Urinary bladder (tissue), 4 donors: ENCODE data around the gene FHOD3. TPM values are rescaled to one million over a fixed set of nuclear protein-coding genes. Genes with fewer than 3 reads are reported as not detected.

Experiments
- DNase-seq: peaks from one replicate; pipeline ENCODE4 v3.0.0-alpha.2; 2015; ENCODE audit errors: extremely low spot score
- H3K27ac ChIP-seq: one replicate; pipeline ENCODE4 v1.5.1; 2013; ENCODE audit warnings: low read depth, mild to moderate bottlenecking, moderate library complexity
- H3K36me3 ChIP-seq: one replicate; pipeline ENCODE4 v1.6.1; 2013; ENCODE audit warnings: mild to moderate bottlenecking, moderate library complexity; ENCODE audit not compliant: insufficient read depth
- H3K4me1 ChIP-seq: one replicate; pipeline ENCODE4 v1.6.1; 2013; ENCODE audit warnings: mild to moderate bottlenecking, moderate library complexity; ENCODE audit not compliant: insufficient read depth
- H3K4me3 ChIP-seq: one replicate; pipeline ENCODE4 v1.5.1; 2013; ENCODE audit warnings: low read depth, low read length
- WGBS: extraction: QIAGEN DNeasy Blood & Tissue Kit; methylation state at CpG from one replicate; pipeline ENCODE4 v1.1.7; 2013; 5-methylcytosine and 5-hydroxymethylcytosine counted together
- polyA plus RNA-seq: library from polyadenylated mRNA; stranded (reverse); fragments of 200-250 nt; gene quantifications from one replicate; pipeline ENCODE4 v1.2.3, GENCODE V29; 2013
- total RNA-seq: library from RNA; depleted of rRNA; stranded (reverse); fragments of >200 nt; gene quantifications from one replicate; pipeline ENCODE4 v1.2.3, GENCODE V29; 2014
- donor health status: healthy with polysubstance abuse.
- donor health status: healthy.

FHOD3 gene
- total and polyA plus RNA-seq, 2 donors = 27.2 to 35.4 TPM

GRCh38 chr18:36334798-36335197, 37.3 kb downstream of the FHOD3 start:
- no peak for DNase-seq
- 89% methylated on average over 3 of the region's 3 CpGs for WGBS
- H3K4me3 ChIP-seq = no peak overlapping the region
- H3K27ac ChIP-seq = no peak overlapping the region
- H3K36me3 ChIP-seq = no peaks in the 10 kb centered on the region
- H3K4me1 ChIP-seq = no peaks in the 10 kb centered on the region

GRCh38 chr18:36335476-36336279, 38.2 kb downstream of the FHOD3 start:
- WGBS = 82% methylated on average over 16 of the region's 16 CpGs
- Histone ChIP-seq H3K4me3 (no peak overlapping the region), H3K36me3 (no peaks in the 10 kb centered on the region), H3K27ac (no peak overlapping the region), H3K4me1 (no peaks in the 10 kb centered on the region)
- DNase-seq = no peak

- H3K36me3 ChIP-seq = no peaks in the 10 kb centered on the region
- no peaks in the 10 kb centered on the region for H3K4me1 ChIP-seq
- H3K4me3 ChIP-seq = no peak overlapping the region
- DNase-seq = no peak
- H3K27ac ChIP-seq = no peak overlapping the region
- 88% methylated on average over 4 of the region's 4 CpGs for WGBS
These were observed 40.3 kb downstream of the FHOD3 start for GRCh38 chr18:36337679-36338402.

GRCh38 chr18:36338403-36338933, 41.0 kb downstream of the FHOD3 start:
- Histone ChIP-seq H3K4me1 (no peaks in the 10 kb centered on the region), H3K4me3 (no peak overlapping the region), H3K36me3 (no peaks in the 10 kb centered on the region), H3K27ac (no peak overlapping the region)
- 64% methylated on average over 8 of the region's 8 CpGs for WGBS
- no peak for DNase-seq

GRCh38 chr18:36340246-36340645, 42.7 kb downstream of the FHOD3 start:
- no peaks in the 10 kb centered on the region for H3K36me3 ChIP-seq
- 74% methylated on average over 4 of the region's 4 CpGs for WGBS
- H3K27ac ChIP-seq = no peak overlapping the region
- no peak for DNase-seq
- H3K4me3 ChIP-seq = no peak overlapping the region
- H3K4me1 ChIP-seq = no peaks in the 10 kb centered on the region

- Histone ChIP-seq H3K36me3 (no peaks in the 10 kb centered on the region), H3K4me3 (no peak overlapping the region), H3K27ac (no peak overlapping the region), H3K4me1 (no peaks in the 10 kb centered on the region)
- no peak for DNase-seq
These were observed 44.4 kb downstream of the FHOD3 start for GRCh38 chr18:36341944-36342343.

- Histone ChIP-seq H3K27ac (no peak overlapping the region), H3K4me3 (no peak overlapping the region), H3K36me3 (no peaks in the 10 kb centered on the region), H3K4me1 (no peaks in the 10 kb centered on the region)
- no peak for DNase-seq
- WGBS = 83% methylated on average over 3 of the region's 3 CpGs
These were observed 50.8 kb downstream of the FHOD3 start for GRCh38 chr18:36348331-36348730.

- DNase-seq = no peak
- H3K27ac ChIP-seq = no peak overlapping the region
- no peaks in the 10 kb centered on the region for H3K4me1 ChIP-seq
- no peaks in the 10 kb centered on the region for H3K36me3 ChIP-seq
- 85% methylated on average over 6 of the region's 6 CpGs for WGBS
- no peak overlapping the region for H3K4me3 ChIP-seq
These were observed 51.5 kb downstream of the FHOD3 start for GRCh38 chr18:36348971-36349417.

- DNase-seq = no peak
- WGBS = 43% methylated on average over 6 of the region's 6 CpGs
- no peaks in the 10 kb centered on the region for H3K36me3 ChIP-seq
- H3K4me3 ChIP-seq = no peak overlapping the region
- H3K27ac ChIP-seq = no peak overlapping the region
- no peaks in the 10 kb centered on the region for H3K4me1 ChIP-seq
These were observed 52.0 kb downstream of the FHOD3 start for GRCh38 chr18:36349552-36349951.

- no peak overlapping the region for H3K4me3 ChIP-seq
- no peak for DNase-seq
- no peaks in the 10 kb centered on the region for H3K36me3 ChIP-seq
- no peak overlapping the region for H3K27ac ChIP-seq
- H3K4me1 ChIP-seq = no peaks in the 10 kb centered on the region
- WGBS = 80% methylated on average over 3 of the region's 3 CpGs
These were observed 52.7 kb downstream of the FHOD3 start for GRCh38 chr18:36350251-36350651.

GRCh38 chr18:36350839-36351469, 53.4 kb downstream of the FHOD3 start:
- WGBS = 84% methylated on average over 9 of the region's 9 CpGs
- no peak for DNase-seq
- no peak overlapping the region for H3K27ac ChIP-seq
- no peaks in the 10 kb centered on the region for H3K4me1 ChIP-seq
- H3K4me3 ChIP-seq = no peak overlapping the region
- H3K36me3 ChIP-seq = no peaks in the 10 kb centered on the region

- Histone ChIP-seq H3K36me3 (no peaks in the 10 kb centered on the region), H3K4me1 (no peaks in the 10 kb centered on the region), H3K4me3 (no peak overlapping the region), H3K27ac (no peak overlapping the region)
- DNase-seq = no peak
- 27% methylated on average over 3 of the region's 3 CpGs for WGBS
These were observed 54.9 kb downstream of the FHOD3 start for GRCh38 chr18:36352384-36352783.

- no peak for DNase-seq
- Histone ChIP-seq H3K27ac (no peak overlapping the region), H3K4me3 (no peak overlapping the region), H3K36me3 (no peaks in the 10 kb centered on the region), H3K4me1 (no peaks in the 10 kb centered on the region)
- 90% methylated on average over 5 of the region's 5 CpGs for WGBS
These were observed 57.5 kb downstream of the FHOD3 start for GRCh38 chr18:36354989-36355388.

- H3K4me3 ChIP-seq = no peak overlapping the region
- 94% methylated on average over 7 of the region's 7 CpGs for WGBS
- no peak for DNase-seq
- H3K27ac ChIP-seq = no peak overlapping the region
- no peaks in the 10 kb centered on the region for H3K4me1 ChIP-seq
- no peaks in the 10 kb centered on the region for H3K36me3 ChIP-seq
These were observed 58.0 kb downstream of the FHOD3 start for GRCh38 chr18:36355511-36355910.
